CD14-positive monocyte (primary cell): ENCODE measurements around the gene PSKH1. TPM values are rescaled to one million over a fixed set of nuclear protein-coding genes. Genes with fewer than 3 reads are reported as not detected.

ENCODE experiments used
- DNase-seq, 3 donors: peaks; one replicate each; pipeline ENCODE4 v3.0.0-alpha.2; 2011 to 2022
- H2AFZ ChIP-seq: 2 replicates; pipeline ENCODE4 v1.6.0; 2012; ENCODE audit warnings: mild to moderate bottlenecking, low read depth, low read length, inconsistent platforms; ENCODE audit not compliant: insufficient read depth, poor library complexity, severe bottlenecking
- H3K27ac ChIP-seq, 2 donors: 1 replicate in 1 of 2; 2 replicates in 1 of 2; pipeline ENCODE4 v1.5.1; 2012 to 2013; ENCODE audit warnings: low read length in 2 of 2, control low read depth in 1 of 2, inconsistent platforms in 1 of 2, low read depth in 1 of 2, mild to moderate bottlenecking in 1 of 2
- H3K27me3 ChIP-seq, 2 donors: one replicate each; pipeline versions ENCODE4 v1.6.0 to v1.6.1; 2011 to 2013; ENCODE audit warnings: low read length in 2 of 2; ENCODE audit not compliant: control insufficient read depth in 2 of 2, insufficient read depth in 2 of 2
- H3K36me3 ChIP-seq, 2 donors: replicated peaks in 1 of 2; 1 replicate in 1 of 2; 2 replicates in 1 of 2; pipeline versions ENCODE4 v1.5.1 to v1.6.1; 2012 to 2013; ENCODE audit warnings: low read length in 2 of 2, control low read depth in 1 of 2, inconsistent platforms in 1 of 2, mild to moderate bottlenecking in 1 of 2; ENCODE audit not compliant: insufficient read depth in 2 of 2, control insufficient read depth in 1 of 2
- H3K4me1 ChIP-seq, 2 donors: 1 replicate in 1 of 2; 2 replicates in 1 of 2; pipeline versions ENCODE4 v1.5.1 to v1.6.1; 2012 to 2013; ENCODE audit warnings: low read length in 2 of 2, control low read depth in 1 of 2, inconsistent platforms in 1 of 2, mild to moderate bottlenecking in 1 of 2, moderate library complexity in 1 of 2; ENCODE audit not compliant: insufficient read depth in 2 of 2, control insufficient read depth in 1 of 2
- H3K4me2 ChIP-seq: replicated peaks from 2 replicates; pipeline ENCODE3; 2012; ENCODE audit warnings: low read length, moderate library complexity, mild to moderate bottlenecking; ENCODE audit not compliant: poor library complexity, severe bottlenecking; ENCODE audit errors: extremely low read depth
- H3K4me3 ChIP-seq, 3 experiments: fragments of 200-600 bp in 1 of 3; sonication (generic) in 1 of 3; replicated peaks in 1 of 3; 1 replicate in 2 of 3; 2 replicates in 1 of 3; pipeline ENCODE4 v1.5.1; 2011 to 2013; ENCODE audit warnings: low read length in 3 of 3, mild to moderate bottlenecking in 3 of 3, control low read depth in 2 of 3, low read depth in 2 of 3, inconsistent platforms in 1 of 3, moderate library complexity in 1 of 3
- H3K79me2 ChIP-seq: 2 replicates; pipeline ENCODE4 v1.6.0; 2012; ENCODE audit warnings: mild to moderate bottlenecking, control low read depth, inconsistent platforms, low read length, moderate library complexity; ENCODE audit not compliant: insufficient read depth
- H3K9ac ChIP-seq: 2 replicates; pipeline ENCODE4 v1.6.0; 2017; ENCODE audit warnings: low read length, mild to moderate bottlenecking; ENCODE audit not compliant: insufficient read depth, poor library complexity, severe bottlenecking
- H3K9me3 ChIP-seq, 2 donors: replicated peaks in 1 of 2; 1 replicate in 1 of 2; 2 replicates in 1 of 2; pipeline versions ENCODE4 v1.5.1 to v1.6.1; 2012 to 2013; ENCODE audit warnings: low read length in 2 of 2, control low read depth in 1 of 2; ENCODE audit not compliant: control insufficient read depth in 1 of 2, insufficient read depth in 1 of 2
- H4K20me1 ChIP-seq: 2 replicates; pipeline ENCODE4 v1.6.0; 2012; ENCODE audit warnings: mild to moderate bottlenecking, low read length, control low read depth, moderate library complexity; ENCODE audit not compliant: insufficient read depth
- H3K27ac Mint-ChIP-seq, 7 donors: one replicate each; pipeline ENCODE4 v1.8.0; 2020; ENCODE audit warnings: mild to moderate bottlenecking in 7 of 7, mixed read lengths in 7 of 7, moderate library complexity in 6 of 7, inconsistent platforms in 2 of 7
- H3K27me3 Mint-ChIP-seq, 3 donors: one replicate each; pipeline ENCODE4 v1.8.0; 2021 to 2022; ENCODE audit warnings: low read depth in 3 of 3, mild to moderate bottlenecking in 3 of 3, mixed read lengths in 3 of 3, moderate library complexity in 3 of 3, inconsistent platforms in 1 of 3
- H3K36me3 Mint-ChIP-seq, 2 donors: one replicate each; pipeline ENCODE4 v1.8.0; 2020; ENCODE audit warnings: mixed read lengths in 2 of 2, inconsistent platforms in 1 of 2, mild to moderate bottlenecking in 1 of 2
- H3K4me1 Mint-ChIP-seq: one replicate; pipeline ENCODE4 v1.8.0; 2020; ENCODE audit warnings: mild to moderate bottlenecking, mixed read lengths
- H3K4me3 Mint-ChIP-seq, 2 donors: one replicate each; pipeline ENCODE4 v1.8.0; 2020; ENCODE audit warnings: mild to moderate bottlenecking in 2 of 2, mixed read lengths in 2 of 2, moderate library complexity in 1 of 2
- H3K9me3 Mint-ChIP-seq, 7 donors: one replicate each; pipeline ENCODE4 v1.8.0; 2020 to 2022; ENCODE audit warnings: mixed read lengths in 7 of 7, mild to moderate bottlenecking in 6 of 7, moderate library complexity in 6 of 7, inconsistent platforms in 2 of 7
- WGBS: methylation state at CpG from one replicate; pipeline ENCODE4 v1.1.5; 2013; ENCODE audit warnings: missing lambda C conversion rate; ENCODE audit not compliant: insufficient coverage; 5-methylcytosine and 5-hydroxymethylcytosine counted together
- intact Hi-C, 2 donors: fragments of 100-400 bp; cut with micrococcal nuclease; formaldehyde crosslinking; loops; one replicate each; pipeline versions ENCODE4 v1.15.0 to v1.15.1; 2023
- polyA plus RNA-seq, 3 donors: library from polyadenylated mRNA; depleted of rRNA in 1 of 3; unstranded in 2 of 3; stranded (reverse) in 1 of 3; fragments of 300-500 nt in 2 of 3; fragments of >200 nt in 1 of 3; fragmentation: Illumina TruSeq in 2 of 3; gene quantifications; 1 replicate in 2 of 3; 2 replicates in 1 of 3; pipeline ENCODE4 v1.2.3, GENCODE V29; 2012 to 2021
- TF ChIP-seq, protein P1 (sequence below): fragments of 200-600 bp; IDR thresholded peaks from one replicate; pipeline ENCODE4 v1.8.0; 2022; ENCODE audit warnings: antibody characterized with exemption, mild to moderate bottlenecking

PSKH1 gene
- polyA plus RNA-seq, 3 donors: 11.0 to 19.7 (median 16.8) TPM

DNA sequence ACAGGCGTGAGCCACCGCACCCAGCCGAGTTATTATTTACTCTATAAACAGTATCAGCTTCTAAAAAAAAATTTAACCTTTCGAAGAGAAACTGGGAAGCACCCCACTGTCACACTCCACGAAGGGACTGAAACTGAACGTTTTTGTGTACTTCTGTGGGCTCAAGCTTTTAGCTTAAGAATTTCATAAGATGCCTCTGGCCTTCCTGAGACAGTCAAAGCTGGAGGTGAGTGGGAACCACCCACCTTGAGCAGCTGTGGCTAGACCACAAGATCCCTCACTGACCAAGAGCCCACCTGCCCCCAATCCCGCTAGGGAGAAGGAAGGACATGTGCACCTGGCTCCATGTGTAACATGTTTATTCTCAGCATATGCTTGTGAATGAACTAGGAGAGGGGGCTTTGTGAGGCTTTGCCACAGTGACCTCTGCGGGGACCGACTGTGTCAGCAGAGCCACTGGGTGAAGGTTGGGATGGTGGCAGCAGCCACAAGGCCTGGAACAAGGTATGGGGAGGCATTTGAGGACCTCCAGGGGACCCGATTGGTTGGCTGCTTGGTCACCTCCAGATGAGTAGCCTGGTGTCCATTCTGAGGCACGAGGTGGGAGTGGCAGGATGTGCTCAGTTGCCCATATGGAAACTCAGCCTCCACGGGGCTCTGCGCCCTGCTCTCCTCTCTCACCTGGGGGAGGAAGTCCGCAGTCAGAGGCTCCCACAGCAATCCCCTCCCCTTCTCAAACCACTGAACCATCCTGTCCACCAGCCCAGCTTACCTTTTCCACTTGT lies 82.5 kb downstream of the PSKH1 start:
- Histone ChIP-seq H4K20me1 (no peaks in the 10 kb centered on the region), H3K36me3 (no peaks in the 10 kb centered on the region), H3K79me2 (no peaks in the 10 kb centered on the region), H3K4me3 (no peak overlapping the region), H3K27me3 (no peaks in the 10 kb centered on the region), H3K27ac (no peak overlapping the region), H3K4me2 (no peak overlapping the region), H3K9me3 (no peaks in the 10 kb centered on the region), H3K4me1 (no peaks in the 10 kb centered on the region), H2AFZ (no peak overlapping the region), H3K9ac (no peak overlapping the region)
- no peaks in the 10 kb centered on the region for H3K9me3 Mint-ChIP-seq
- DNase-seq: no peak
- H3K27me3 Mint-ChIP-seq: peaks cover 3 to 16% (median 12%) of the 10 kb centered on the region in 3 donors
- no peaks in the 10 kb centered on the region for H3K36me3 Mint-ChIP-seq
- H3K27ac Mint-ChIP-seq: no peak overlapping the region
- H3K4me1 Mint-ChIP-seq: no peaks in the 10 kb centered on the region
- TF ChIP-seq, protein P1, sequence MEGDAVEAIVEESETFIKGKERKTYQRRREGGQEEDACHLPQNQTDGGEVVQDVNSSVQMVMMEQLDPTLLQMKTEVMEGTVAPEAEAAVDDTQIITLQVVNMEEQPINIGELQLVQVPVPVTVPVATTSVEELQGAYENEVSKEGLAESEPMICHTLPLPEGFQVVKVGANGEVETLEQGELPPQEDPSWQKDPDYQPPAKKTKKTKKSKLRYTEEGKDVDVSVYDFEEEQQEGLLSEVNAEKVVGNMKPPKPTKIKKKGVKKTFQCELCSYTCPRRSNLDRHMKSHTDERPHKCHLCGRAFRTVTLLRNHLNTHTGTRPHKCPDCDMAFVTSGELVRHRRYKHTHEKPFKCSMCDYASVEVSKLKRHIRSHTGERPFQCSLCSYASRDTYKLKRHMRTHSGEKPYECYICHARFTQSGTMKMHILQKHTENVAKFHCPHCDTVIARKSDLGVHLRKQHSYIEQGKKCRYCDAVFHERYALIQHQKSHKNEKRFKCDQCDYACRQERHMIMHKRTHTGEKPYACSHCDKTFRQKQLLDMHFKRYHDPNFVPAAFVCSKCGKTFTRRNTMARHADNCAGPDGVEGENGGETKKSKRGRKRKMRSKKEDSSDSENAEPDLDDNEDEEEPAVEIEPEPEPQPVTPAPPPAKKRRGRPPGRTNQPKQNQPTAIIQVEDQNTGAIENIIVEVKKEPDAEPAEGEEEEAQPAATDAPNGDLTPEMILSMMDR: no peak
- 97% methylated on average over 10 of the region's 14 CpGs for WGBS
- intact Hi-C loops: no loop called here
- H3K4me3 Mint-ChIP-seq: no peak overlapping the region

DNA sequence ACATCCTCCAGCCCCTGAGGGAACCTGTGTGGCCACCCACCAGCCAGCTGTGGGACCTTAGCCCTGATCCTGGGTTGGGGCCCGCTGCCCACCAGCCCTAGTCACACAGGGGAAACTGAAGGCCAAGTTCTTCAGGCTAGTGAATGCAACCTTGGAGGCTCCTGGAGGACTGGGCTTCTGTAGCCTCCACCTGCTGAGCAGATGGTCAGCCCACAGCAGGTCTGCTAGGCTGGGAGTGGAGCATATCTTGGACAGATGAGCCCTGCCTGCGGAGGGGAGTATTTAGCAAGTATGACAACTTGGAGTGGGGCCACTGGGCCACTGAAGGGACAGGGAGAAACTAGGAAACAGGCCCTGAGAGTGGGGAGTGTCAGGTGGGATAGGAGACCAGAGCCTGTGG lies 83.2 kb downstream of the PSKH1 start:
- no peaks in the 10 kb centered on the region for H3K9me3 Mint-ChIP-seq
- Histone ChIP-seq H4K20me1 (no peaks in the 10 kb centered on the region), H3K9me3 (no peaks in the 10 kb centered on the region), H3K27me3 (no peaks in the 10 kb centered on the region), H3K79me2 (no peaks in the 10 kb centered on the region), H3K9ac (no peak overlapping the region), H3K36me3 (no peaks in the 10 kb centered on the region), H3K4me1 (no peaks in the 10 kb centered on the region), H3K27ac (no peak overlapping the region), H2AFZ (no peak overlapping the region), H3K4me3 (no peak overlapping the region), H3K4me2 (no peak overlapping the region)
- no peaks in the 10 kb centered on the region for H3K4me1 Mint-ChIP-seq
- peaks cover 3 to 17% (median 12%) of the 10 kb centered on the region in 3 donors for H3K27me3 Mint-ChIP-seq
- peak overlapping the region in 1 of 2 donors; percentile 40 for H3K4me3 Mint-ChIP-seq
- WGBS: 100% methylated on average over 1 of the region's 2 CpGs
- TF ChIP-seq, protein P1: no peak
- no peaks in the 10 kb centered on the region for H3K36me3 Mint-ChIP-seq
- H3K27ac Mint-ChIP-seq: peak overlapping the region in 1 of 7 donors; percentile 41
- DNase-seq: no peak
- intact Hi-C loops: no loop called here
